Stimulated activated CD4-positive, alpha-beta T cell treated with anti-CD3 and anti-CD28 coated beads, Interleukin-12 subunit alpha, Interleukin-12 subunit beta, amount 100 ng/mL, for 48 hours (primary cell): ENCODE results near the gene SORBS1.
"Not testable (repeated sequence)": the region's sequence is repeated elsewhere in the genome, so short reads cannot be mapped to it uniquely, and the experiment has no call there.

Experiments
- DNase-seq, 3 donors: peaks; one replicate each; pipeline ENCODE4 v3.0.0-alpha.2; 2020; ENCODE audit warnings: low read depth in 2 of 3, low spot score in 1 of 3

SORBS1 gene

GRCh38 chr10:95493862-95494261, 67.3 kb downstream of the SORBS1 start:
- DNase-seq = no peak

DNA sequence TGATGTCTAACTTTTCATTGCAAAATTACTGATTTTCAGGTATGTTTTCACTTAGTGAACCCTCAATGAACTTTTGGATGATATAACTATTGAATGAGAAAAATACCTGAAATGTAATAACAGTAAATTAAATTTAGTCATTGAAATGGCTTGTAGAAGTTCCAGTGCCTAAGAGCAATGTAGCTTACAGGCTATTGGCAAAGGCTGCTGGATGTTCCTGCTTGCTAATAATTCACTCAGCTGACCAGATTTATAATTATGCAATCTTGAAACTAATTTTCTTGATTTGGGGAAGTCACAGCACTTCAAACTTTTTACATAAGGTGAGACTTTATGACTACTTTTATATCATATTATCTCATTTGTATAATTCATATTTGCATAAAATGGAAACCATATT, 73.2 kb downstream of the SORBS1 start:
- no peak for DNase-seq

DNA sequence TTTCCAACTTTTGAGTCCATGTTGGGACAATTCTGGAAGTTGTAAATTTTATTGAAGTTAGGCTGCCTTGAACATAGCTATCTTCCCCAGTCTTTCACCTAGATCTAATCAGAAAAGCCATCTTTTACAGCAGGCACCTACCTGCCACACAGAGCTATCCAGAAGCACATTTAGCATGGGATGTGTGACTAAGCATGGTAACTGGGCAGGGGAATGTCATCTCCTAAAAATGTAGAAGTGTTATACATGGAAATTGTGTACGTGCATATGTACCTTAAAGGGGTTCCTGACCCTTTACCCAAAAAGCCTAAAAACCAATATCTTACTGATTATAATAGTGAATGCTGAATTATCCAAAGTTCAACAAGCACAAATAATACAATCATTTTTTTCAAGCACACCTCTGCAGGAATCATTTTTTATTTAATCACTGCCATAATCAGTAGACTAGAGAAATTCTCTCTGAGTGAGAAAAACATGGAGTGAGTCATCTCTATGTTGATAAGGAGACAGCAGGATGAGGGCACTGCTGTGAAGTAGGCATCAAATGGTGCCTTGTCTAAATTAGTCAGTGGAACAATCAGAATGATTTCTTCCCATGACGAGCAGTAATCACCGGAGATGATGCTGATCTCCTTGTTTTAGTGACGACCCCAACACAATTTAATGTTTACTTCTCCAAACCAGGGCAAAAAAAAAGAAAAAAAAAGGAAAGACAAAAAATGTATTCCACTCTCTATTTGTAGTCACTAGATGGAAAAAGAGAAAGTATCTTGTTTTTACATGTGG, 75.9 kb downstream of the SORBS1 start:
- no peak for DNase-seq

DNA sequence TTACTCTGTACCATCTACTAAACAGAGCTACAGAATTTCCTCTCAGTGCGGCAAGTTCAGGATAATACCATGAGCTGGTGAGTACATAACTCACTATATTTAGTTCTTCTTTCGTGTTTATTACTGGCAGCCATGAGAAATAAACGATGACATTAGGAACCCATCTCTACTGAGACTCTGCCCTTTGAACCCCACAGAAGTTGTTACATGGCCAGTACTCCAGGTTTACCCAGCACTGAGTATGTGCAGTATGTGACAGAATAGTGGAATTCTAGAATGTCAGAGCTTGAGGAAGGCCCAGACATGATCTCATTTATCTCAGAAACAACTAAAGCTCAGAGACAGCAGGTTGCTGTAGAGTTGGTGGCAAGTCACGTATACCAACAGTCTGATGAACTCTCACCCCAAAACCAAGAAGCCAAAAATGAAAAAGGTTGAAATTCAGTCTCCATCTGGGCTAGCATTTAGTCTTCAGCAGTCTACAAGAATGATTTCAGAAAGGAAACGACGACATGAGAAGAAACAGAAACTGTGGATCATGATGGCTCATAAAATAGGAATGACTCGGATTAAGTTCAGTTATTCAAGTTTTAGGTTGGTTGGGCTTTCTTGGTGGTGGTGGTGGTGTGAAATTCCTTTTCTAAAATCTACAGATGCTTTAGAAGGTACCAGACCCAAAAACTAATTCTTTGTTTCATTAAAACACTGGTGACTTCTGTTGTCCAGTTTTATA, 78.5 kb downstream of the SORBS1 start:
- no peak for DNase-seq

DNA sequence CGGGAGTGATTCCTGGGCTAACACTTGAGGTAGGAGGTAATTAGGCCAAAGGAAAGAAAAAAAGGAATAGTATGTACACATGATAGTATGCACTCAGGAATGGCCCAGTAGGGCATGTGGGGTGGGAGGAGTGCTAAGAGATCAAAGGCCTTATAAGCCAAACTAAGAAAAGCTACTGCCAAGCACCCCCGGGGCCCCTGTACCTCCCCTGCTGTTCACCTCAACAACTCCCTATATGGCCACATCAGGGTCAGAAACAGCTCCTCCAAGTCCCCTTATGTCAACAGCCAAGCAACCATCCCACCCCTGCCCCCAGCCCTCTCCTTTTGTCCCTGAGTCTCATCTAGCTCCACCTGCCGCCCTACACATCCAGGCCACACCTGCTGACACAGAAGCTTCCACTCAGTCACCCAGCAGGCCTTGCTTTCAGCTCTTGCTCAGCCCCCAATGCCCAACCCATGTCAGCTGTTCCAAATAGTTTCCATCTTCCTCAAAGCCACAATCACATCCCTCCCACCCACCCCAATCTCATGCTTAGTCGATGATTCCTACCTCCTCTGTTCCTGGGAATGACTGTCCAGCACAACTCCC, 80.2 kb downstream of the SORBS1 start:
- DNase-seq = no peak

DNA sequence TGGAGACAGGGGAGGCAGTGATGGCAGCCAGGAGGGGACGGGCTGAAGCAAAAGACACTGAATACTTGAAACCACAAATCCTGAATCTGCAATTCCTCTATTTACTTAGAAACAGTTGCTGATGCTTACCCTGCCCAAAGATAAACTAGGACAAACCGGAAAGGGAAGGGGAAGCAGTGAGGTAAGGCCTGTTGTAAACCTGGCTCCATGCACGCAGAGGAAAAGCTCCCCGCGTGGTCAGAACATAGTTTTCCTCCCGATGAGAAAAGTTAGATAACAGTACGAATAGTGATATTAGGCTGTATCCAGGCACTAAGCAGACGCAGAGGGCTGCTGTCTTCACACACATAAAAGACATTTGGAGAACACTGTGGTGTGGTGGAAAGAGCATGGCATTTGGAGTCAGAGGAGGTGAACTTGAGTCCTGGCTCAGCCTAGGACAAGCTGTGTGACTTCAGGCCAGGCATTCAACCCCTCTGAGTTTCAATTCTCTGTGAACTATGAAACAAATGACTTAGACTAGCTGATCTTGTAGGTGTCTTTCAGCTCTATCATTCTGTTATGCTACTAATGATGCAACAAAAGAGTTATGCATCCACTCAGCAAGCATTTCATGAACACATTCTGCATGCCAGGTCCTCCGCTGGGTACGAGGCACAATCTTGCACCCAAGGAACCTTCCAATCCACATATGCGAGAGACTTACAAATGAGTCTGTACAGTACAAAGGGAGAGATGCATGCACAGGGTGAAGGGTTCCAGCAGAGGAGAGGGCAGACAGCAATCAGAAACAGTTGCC, 80.9 kb downstream of the SORBS1 start:
- DNase-seq = no peak

- no peak for DNase-seq
Observed at GRCh38 chr10:95478935-95479334, 82.2 kb downstream of the SORBS1 start.

DNA sequence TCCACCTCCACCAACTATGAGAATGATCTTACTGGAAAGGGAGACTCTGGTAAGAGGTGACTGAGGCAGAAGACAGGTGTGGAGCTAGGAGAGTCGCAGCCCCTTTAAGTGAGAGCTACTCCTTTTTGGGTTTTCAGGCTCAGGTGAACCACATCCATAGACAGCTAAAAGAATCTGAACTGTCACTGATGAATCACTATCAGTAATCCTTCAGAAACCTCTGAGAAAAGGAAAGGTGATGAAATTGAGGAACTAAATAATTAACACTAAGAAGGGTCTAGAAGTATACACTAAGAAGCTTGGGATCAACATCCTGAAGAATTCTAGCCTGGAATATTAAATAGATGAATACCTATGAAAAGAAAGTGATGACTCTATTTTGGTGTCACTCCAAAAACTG, 83.0 kb downstream of the SORBS1 start:
- DNase-seq = no peak

DNA sequence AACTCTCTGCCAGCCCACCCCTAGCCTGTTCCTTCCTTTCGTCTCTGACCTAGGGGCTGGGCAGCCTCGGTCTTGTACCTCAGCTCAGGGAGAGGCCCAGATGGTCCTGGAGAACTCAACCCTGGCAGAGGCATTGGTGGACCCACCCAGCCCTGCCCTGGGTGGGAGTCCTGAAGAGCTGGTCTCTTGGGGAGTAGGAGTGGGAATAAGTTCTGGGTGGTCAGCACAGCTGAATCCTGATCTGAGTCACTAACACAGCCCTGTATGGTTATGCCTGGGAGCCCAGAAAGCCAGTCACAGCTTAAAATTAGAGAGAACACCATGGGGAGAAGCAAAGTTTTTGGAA, 84.0 kb downstream of the SORBS1 start:
- DNase-seq = no peak

DNA sequence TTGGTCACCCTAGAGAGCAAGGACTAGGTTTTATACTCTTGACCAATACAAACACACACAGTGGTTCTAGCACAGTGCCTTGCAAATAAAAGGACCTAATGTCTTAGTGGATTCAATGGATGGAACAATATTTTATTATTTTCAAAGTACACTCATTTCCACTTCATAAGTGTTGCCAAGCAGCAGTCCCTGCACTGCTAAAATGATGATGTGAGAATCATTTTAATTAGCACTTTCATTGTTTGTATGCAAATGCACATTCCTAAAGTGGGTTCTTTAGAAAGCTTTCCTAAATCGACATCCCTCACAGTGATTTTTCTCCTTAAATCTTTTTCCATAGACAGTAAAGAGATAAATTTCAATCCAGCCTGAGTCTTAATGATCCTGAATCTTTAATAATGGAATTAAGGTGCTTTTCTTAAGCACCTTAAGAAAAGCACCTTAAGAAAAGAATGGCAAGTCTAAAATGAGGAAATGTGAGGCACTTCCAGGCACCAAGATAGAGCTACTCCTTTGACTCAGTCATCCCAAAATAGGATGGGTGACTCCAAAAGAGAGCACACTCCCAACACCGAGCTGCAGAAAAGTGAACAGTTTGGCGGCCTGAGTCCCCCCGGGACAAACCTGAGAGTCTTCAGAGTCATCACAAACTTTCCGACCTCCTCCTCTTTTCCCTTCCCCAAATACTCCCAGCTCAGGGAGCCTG, 84.5 kb downstream of the SORBS1 start:
- DNase-seq = no peak

GRCh38 chr10:95475827-95476468, 85.2 kb downstream of the SORBS1 start:
- DNase-seq = no peak

GRCh38 chr10:95475003-95475383, 86.2 kb downstream of the SORBS1 start:
- no peak for DNase-seq

GRCh38 chr10:95474228-95475002, 86.8 kb downstream of the SORBS1 start:
- DNase-seq = no peak

GRCh38 chr10:95472304-95473088, 88.7 kb downstream of the SORBS1 start:
- DNase-seq = no peak

- DNase-seq = no peak
Observed at GRCh38 chr10:95469676-95470075, 91.5 kb downstream of the SORBS1 start.

- no peak for DNase-seq
Observed at GRCh38 chr10:95469251-95469650, 91.9 kb downstream of the SORBS1 start.

DNA sequence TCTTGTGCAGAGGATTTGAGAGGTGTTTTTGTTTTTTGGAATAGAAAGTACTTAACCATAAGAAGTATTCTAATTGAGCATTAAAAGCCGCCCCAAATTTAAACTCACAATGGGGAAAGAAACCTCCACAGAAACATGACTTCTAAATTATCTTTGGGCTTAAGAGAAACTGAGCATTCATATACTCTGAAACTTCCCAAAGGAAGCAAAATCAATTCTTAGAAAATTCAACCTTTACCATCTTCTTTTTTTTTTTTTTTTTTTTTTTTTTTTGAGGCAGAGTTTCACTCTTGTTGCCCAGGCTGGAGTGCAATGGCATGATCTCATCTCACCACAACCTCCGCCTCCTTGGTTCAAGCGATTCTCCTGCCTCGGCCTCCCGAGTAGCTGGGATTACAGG, 93.5 kb downstream of the SORBS1 start:
- not testable (repeated sequence) for DNase-seq

DNA sequence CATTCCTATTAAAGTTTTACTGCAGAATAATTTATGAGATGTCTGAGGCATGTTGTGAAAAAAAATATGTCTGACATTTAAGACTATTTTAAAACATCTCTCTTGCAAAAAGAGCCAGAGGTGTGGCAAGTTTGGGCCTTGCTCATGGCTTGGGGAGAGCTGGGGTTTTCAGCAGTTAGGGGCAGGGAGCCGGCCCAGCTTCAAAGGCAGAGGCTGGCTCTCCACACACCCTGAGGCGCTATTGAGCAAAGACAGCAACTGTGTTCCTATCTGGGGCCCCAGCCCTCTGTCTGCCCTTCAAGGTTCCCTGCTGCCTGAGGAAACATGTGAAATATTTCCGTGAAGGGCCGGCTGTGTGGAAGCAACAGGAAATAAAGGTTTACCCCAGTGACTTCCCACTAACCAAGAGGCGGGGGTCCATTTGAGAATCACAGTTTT, 94.0 kb downstream of the SORBS1 start:
- no peak for DNase-seq

GRCh38 chr10:95466436-95466835, 94.7 kb downstream of the SORBS1 start:
- DNase-seq = no peak
